ENCODE data around the gene ALPK3. TPM values are rescaled to one million over a fixed set of nuclear protein-coding genes. Genes with fewer than 3 reads are reported as not detected.

Gene ALPK3
- total and polyA plus RNA-seq, 4 donors = 6.8 to 86.8 (median 44.1) TPM

DNA sequence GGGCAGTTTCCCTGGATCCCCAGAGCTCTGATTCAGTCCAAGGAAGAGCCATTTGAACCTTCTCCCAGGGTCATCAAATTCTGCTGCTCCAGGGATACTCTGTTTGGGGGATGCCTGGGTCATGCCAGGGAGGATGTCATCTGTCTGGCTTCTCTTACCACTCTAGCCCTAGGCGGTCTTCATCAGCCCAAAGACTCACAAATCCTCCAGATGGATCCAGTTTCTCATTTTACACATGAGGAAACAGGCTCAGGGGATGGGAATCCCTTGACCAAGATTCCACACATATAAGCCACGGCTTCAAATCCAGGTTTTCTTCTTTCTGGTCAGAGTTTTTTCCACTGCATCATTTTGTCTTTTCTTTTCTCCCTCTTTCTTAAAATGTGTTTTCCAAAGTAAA, 104.0 kb downstream of the ALPK3 start:
- intact Hi-C loops (cut with DNase I) = no loop called here

DNA sequence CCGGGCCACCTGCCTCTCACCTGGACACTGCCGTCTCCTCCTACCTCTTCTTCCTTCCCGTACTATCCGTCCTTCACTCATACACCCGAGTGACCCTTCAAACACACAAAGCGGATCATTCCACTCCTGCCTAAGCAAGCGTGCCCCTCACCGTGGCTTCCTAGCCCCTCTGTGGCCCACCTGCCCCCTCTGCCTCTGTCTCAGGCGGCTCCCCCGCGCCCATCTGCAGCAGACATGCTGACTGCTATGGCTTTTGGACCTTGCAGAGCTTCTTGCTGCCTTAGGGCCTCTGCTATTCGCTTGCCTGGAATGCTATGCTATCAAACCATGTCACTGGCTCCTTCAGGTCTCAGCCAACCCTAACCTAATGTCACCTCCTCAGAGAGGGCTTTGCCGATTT, 105.4 kb downstream of the ALPK3 start:
- Histone ChIP-seq H3K9me3 (ENCODE audit: control insufficient read depth, low read length) (no peaks in the 10 kb centered on the region), H3K27me3 (ENCODE audit: control insufficient read depth in 1 of 2, insufficient read depth in 2 of 2, low read length in 1 of 2) (no peaks in the 10 kb centered on the region), H3K4me3 (ENCODE audit: low read length in 2 of 2) (no peak overlapping the region), H3K27ac (ENCODE audit: low read depth in 1 of 2, low read length in 2 of 2) (no peak overlapping the region), H3K4me1 (ENCODE audit: control insufficient read depth in 1 of 2, insufficient read depth in 2 of 2, low read length in 2 of 2) (no peaks in the 10 kb centered on the region), H3K36me3 (ENCODE audit: control insufficient read depth in 1 of 2, insufficient read depth in 2 of 2, low read length in 1 of 2) (no peaks in the 10 kb centered on the region)
- ATAC-seq (ENCODE audit: low FRiP score) (no peak), DNase-seq (no peak)
- intact Hi-C loops (cut with DNase I) = no loop called here
- WGBS, 2 donors = 94 to 96% methylated on average over 13 of the region's 13 CpGs

More for the DNA sequence above, 104.0 kb downstream of the ALPK3 start:
- no peaks in the 10 kb centered on the region for H3K4me1 ChIP-seq (ENCODE audit: control insufficient read depth in 1 of 2, insufficient read depth in 2 of 2, low read length in 2 of 2)
- no peaks in the 10 kb centered on the region for H3K36me3 ChIP-seq (ENCODE audit: control insufficient read depth in 1 of 2, insufficient read depth in 2 of 2, low read length in 1 of 2)
- H3K27ac ChIP-seq (ENCODE audit: low read depth in 1 of 2, low read length in 2 of 2) = no peak overlapping the region
- no peak for ATAC-seq (ENCODE audit: low FRiP score)
- DNase-seq = no peak
- H3K27me3 ChIP-seq (ENCODE audit: control insufficient read depth in 1 of 2, insufficient read depth in 2 of 2, low read length in 1 of 2) = no peaks in the 10 kb centered on the region
- 82 to 87% methylated on average over 2 of the region's 2 CpGs for WGBS, 2 donors
- no peak overlapping the region for H3K4me3 ChIP-seq (ENCODE audit: low read length in 2 of 2)
- no peaks in the 10 kb centered on the region for H3K9me3 ChIP-seq (ENCODE audit: control insufficient read depth, low read length)

Other genes with a start within 250 kb of the ALPK3 start
- 1 to 10 TPM; 4.1 to 6.7 TPM for gene ZSCAN2, start 216.3 kb upstream of the ALPK3 start, total RNA-seq
- 1 to 10 TPM; 1.3 to 7.1 TPM for gene ZSCAN2, start 216.3 kb upstream of the ALPK3 start, polyA plus RNA-seq
- gene WDR73, start 163.1 kb upstream of the ALPK3 start, total RNA-seq = 10 to 100 TPM; 19.5 to 27.3 TPM
- gene WDR73, start 163.1 kb upstream of the ALPK3 start, polyA plus RNA-seq = 10 to 100 TPM in 1 of 2 donors, 1 to 10 TPM in 1; 4.9 to 47.0 TPM
- 10 to 100 TPM in 1 of 2 donors, 1 to 10 TPM in 1; 5.2 to 12.5 TPM for gene NMB, start 159.2 kb upstream of the ALPK3 start, total RNA-seq
- gene NMB, start 159.2 kb upstream of the ALPK3 start, polyA plus RNA-seq = 1 to 10 TPM; 3.8 to 4.3 TPM
- 100 to 1,000 TPM in 1 of 2 donors, 10 to 100 TPM in 1; 99.3 to 115 TPM for gene SEC11A, start 101.2 kb upstream of the ALPK3 start, total RNA-seq
- 100 to 1,000 TPM; 193 to 327 TPM for gene SEC11A, start 101.2 kb upstream of the ALPK3 start, polyA plus RNA-seq
- gene ZNF592, start 68.8 kb upstream of the ALPK3 start, total RNA-seq = 10 to 100 TPM; 27.8 to 35.8 TPM
- 10 to 100 TPM in 1 of 2 donors, 1 to 10 TPM in 1; 6.8 to 10.6 TPM for gene ZNF592, start 68.8 kb upstream of the ALPK3 start, polyA plus RNA-seq
- 1 to 10 TPM; 2.0 to 4.1 TPM for gene SLC28A1, start 67.3 kb downstream of the ALPK3 start, total RNA-seq
- gene SLC28A1, start 67.3 kb downstream of the ALPK3 start, polyA plus RNA-seq = 1 to 10 TPM in 1 of 2 donors, under 1 TPM in 1; 0.97 to 2.8 TPM
- gene PDE8A, start 164.5 kb downstream of the ALPK3 start, total RNA-seq = 10 to 100 TPM; 68.8 to 71.1 TPM
- gene PDE8A, start 164.5 kb downstream of the ALPK3 start, polyA plus RNA-seq = 10 to 100 TPM in 1 of 2 donors, 1 to 10 TPM in 1; 8.5 to 24.3 TPM